GM18502 (cell line): ENCODE measurements around the gene HRAS.

Experiments used
- ATAC-seq: cut with Tn5 transposase; IDR thresholded peaks from one replicate; pipeline ENCODE4 v1.9.1; 2021; ENCODE audit warnings: mild to moderate bottlenecking; ENCODE audit not compliant: unreplicated experiment, poor library complexity

The HRAS gene

DNA sequence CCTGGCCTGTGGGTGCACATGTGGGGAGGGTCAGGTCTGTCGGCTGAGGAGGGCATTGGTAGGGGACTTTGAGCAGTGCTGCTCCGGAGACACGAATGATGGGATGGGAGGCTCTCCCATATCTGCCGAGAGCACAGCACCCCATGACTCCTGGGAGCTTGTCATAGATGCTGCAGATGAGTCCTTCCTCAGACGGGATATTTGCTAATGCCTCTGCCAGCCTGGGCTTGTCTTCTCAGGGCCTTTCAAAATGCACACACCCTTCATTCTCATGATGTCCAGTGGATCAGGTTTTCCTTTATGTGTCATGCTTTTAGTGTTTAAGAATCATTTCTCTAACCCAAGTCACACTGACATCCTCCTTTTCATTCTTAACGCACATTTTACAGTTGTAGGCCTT is 20.2 kb downstream of the HRAS start:
- no peak for ATAC-seq

DNA sequence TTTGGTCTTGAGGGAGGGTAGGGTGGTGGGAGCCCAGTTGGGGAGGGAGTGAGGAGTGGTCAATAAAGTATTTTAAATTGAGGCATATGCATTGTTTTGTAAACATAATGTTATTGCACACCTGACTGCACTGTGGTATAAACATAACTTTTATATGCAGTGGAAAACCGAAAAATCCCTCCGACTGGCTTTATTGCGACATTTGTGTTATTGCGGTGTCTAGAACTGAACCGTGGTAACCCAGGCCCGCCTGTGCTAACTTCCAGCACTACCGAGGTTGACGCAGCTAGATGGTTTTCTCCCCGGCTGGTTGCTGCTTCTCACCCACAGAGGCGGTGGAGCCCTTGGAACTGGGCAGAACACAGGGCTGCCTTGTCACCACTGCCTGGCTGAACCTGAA is 20.8 kb downstream of the HRAS start:
- no peak for ATAC-seq

DNA sequence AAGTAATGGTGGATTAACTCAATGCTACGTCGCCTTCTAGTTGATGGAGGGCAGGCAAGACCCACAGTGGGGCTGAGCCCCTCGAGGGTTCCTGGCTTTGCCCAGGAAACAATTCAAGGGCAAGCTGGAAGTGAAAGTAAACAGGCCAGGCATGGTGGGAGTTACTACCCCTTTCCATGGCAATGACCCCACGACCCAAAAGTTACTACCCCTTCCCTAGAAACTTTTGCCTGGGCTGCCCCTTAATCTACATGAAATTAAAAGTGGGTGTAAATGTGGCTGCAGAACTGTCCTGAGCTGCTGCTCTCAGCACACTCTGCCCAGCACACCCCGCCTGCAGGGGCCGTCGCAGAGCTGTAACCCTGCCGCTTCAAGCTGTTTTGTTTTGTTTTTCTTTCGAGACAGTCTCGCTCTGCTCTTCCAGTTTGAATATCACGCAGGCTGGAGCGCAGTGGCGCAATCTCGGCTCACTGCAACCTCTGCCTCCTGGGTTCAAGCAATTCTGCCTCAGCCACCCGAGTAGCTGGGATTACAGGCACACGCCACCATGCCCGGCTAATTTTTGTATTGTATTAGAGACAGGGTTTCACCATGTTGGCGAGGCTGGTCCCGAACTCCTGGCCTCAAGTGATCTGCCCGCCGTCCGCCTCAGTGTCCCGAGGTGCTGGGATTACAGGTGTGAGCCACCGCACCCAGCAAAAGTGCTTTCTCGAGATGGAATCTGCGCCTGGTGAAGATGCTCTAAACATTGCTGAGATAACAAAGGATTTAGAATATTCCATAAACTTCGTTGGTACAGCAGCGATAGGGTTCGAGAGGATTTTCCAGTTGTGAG is 22.4 kb downstream of the HRAS start:
- ATAC-seq = no peak

DNA sequence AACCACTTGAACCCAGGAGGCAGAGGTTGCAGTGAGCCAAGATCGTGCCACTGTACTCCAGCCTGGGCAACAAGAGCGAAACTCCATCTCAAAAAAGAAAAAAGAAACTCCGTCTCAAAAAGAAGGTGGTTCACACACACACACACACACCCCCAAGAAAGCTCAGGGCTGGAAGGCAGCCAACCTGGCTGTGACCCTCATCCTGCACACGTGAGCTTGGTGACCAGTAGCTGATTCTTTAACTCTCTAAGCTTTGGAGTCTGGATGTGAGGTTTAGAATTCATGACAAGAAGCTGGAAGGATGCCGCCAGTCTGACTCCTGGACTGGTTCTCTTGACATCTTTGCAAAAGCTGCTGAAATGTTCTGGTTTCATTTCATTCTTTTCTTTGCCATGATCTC is 26.4 kb downstream of the HRAS start:
- ATAC-seq = no peak

DNA sequence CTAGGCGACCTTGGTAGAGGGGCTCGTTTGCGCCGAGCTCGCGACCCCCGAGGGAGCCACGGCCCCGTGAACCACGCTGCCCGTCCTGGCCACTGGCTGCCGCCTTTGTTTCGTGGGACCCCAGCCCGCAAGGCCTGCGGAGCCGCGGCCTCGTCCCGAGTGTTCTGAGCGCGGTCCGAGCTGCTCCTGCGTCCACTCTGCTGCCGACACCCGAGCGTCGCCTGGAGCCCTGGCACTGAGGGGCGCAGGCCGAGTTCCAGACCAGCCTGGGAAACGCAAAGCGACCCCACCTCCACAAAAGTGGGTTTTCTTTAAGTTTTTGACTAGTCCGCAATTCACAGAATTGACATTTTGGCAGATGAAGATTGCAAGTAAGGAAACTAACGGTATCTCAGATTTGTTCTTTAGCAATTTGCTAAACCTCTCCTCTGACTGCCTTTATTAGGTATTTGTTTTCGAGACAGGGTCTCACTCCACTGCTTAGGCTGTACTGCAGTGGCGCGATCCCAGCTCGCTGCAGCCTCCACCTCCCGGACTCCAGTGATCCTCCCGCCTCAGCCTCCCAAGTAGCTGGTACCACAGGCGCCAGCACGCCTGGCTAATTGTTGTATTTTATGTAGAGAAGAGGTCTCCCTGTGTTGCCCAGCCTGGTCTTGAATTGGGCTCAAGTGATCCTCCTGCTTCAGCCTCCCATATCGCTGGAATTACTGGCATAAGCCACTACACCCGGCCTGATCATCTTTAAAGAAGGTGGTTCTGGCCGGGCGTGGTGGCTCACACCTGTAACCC is 27.5 kb downstream of the HRAS start:
- no peak for ATAC-seq

- ATAC-seq = peak; percentile 44
These were observed 28.2 kb downstream of the HRAS start, which contains the start of gene RNH1 for GRCh38 chr11:506995-507726. RNH1 (minus strand) TSS chr11:507242; CDS start chr11:502162, 5,080 bp downstream.

- ATAC-seq = peak; percentile 67
These were observed 29.0 kb downstream of the HRAS start for GRCh38 chr11:506238-506994.

- no peak for ATAC-seq
These were observed 30.4 kb downstream of the HRAS start for GRCh38 chr11:504994-505344.

- ATAC-seq = no peak
These were observed 31.1 kb downstream of the HRAS start for GRCh38 chr11:504053-504993.

DNA sequence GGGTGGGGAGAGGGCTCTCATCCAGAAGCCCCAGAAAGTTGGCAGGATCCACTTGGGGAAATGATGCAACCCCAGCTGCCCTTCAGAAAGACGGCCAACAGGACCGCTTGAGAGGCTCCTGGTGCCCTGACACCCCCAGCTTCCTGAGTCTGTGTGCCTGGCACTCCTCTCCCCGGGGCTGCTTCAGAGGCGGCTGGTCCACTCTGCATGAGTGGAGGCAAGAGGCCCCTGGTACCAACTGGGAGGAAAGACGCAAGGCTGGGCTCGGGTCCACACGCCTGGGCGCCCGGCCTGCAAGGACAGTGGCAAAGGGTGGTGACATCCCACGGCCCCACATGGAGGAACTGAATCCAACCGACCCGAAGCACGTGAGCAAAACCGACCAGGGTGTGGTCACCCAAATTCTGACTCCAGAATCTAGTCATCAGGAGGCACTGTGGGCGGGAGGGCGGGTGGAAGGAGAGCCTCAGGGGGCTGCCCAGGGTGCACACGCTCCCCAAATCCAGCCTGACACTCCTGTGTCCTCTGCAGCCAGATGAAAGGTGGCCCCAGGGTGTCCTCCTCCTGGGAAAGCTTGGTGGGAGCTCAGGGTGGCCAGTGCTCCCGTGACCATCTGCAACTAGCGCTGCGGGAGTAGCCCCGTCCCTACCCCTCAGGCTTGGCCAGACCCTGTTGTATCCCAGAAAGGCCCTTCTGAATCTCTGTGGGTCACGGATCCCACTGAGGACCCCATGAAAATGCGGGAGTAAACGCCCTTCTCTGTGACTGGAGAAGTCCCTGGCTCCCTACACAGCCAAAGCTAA is 32.0 kb downstream of the HRAS start:
- no peak for ATAC-seq

- no peak for ATAC-seq
These were observed 32.8 kb downstream of the HRAS start for GRCh38 chr11:502288-503178.

GRCh38 chr11:501683-502287 is 33.6 kb downstream of the HRAS start:
- no peak for ATAC-seq

DNA sequence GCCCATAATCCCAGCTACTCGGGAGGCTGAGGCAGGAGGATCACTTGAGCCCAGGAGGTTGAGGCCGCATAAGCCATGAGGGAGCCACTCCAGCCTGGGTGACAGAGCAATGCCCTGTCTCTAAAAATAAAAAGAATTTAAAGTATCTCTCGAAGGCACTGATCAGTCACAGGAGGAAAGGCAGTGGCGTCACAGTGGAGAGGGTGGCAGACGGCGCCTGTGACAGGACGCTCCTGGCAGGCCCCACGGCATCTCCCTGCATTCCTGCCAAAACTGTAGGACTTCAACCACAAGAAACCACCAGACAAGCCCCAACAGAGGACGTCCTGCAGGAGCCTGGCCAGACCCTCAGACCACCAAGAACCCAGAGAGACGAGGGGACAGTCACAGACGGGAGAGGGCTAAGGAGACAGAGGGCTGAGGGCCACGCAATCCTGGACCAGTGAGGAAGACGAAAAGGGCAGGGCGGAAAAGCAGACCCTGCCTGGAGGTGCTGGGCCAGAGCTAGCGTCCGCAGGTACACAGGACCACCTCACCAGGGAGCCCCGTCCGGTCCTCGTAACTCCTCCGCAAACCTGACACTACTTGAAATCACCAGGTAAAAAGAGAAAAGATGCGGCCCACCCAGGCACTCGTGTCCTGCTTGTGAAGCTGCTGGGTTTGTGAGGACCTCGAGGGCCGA is 34.2 kb downstream of the HRAS start:
- no peak for ATAC-seq

DNA sequence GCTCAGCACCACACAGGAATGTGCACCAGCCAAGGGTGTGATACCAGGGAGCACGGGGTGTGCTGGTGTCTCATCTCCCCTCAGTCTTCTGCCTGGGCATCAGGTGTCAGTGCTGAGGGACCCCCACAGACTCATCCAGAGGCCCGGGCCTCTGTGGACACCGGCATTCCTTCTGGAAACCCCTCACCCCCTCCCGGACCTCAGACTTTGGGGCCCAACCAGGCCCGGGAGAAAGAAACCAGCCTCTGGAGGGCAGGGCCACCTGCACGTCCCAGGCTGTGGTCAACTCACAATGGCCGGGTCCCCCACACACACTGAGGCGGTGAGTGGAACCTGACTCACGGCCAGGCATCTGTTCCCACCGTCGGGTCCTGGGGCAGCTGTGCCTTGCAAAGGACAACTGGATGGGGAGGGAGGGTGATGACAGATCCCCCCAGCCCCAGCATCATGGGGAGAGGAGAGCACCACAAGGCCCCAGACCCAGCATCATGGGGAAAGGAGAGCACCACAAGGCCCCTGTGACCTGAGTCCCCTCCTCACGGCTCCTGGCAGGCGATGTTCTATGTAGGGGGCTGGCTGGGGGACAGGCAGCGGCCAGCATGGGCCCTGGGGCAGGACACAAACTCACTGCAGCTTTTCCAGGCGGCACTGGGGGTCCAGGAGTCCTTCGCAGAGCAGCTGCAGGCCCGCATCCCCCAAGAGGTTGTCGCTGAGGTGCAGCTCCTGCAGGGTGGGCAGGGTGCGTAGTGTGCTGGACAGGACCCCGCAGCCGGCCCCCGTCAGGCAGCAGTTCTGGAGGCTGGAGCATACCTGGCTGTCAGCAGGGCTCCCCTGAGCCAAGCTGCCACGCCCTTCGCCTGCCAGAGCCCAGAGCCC is 35.9 kb downstream of the HRAS start:
- ATAC-seq = no peak
